NB4 (cell line): ENCODE measurements around the gene MALSU1.

Source experiments
- MYC ChIP-seq: IDR thresholded peaks from 2 replicates; pipeline ENCODE4 v1.6.1; 2011; ENCODE audit warnings: low read depth, low read length
- POLR2A ChIP-seq: IDR thresholded peaks from 2 replicates; pipeline ENCODE4 v1.6.1; 2011; ENCODE audit warnings: mild to moderate bottlenecking; ENCODE audit not compliant: insufficient read length; ENCODE audit errors: extremely low read depth
- TF ChIP-seq, protein P1 (sequence below): IDR thresholded peaks from one replicate; pipeline ENCODE4 v1.5.1; 2012; ENCODE audit warnings: low read depth, low read length

DNA sequence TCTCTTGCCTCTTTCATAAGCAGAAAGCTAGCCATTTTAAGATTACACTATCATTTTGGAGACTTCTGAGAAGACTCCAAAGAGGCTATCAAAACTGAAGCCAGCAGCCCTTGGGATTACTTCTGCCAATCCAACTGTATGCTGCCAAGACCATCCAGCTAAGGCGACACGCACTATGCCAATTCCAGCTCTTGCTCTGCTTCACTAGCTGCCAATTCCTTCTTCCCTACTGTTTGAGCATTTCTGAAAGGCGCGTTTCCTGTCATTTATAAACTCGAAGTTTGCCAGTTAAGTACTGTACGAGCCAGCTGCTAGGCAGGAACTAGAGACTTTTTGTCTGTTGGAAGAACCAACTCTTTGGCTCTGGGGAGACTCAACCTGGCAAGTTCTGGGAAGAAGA lies 36.5 kb downstream of the MALSU1 start:
- TF ChIP-seq, protein P1, sequence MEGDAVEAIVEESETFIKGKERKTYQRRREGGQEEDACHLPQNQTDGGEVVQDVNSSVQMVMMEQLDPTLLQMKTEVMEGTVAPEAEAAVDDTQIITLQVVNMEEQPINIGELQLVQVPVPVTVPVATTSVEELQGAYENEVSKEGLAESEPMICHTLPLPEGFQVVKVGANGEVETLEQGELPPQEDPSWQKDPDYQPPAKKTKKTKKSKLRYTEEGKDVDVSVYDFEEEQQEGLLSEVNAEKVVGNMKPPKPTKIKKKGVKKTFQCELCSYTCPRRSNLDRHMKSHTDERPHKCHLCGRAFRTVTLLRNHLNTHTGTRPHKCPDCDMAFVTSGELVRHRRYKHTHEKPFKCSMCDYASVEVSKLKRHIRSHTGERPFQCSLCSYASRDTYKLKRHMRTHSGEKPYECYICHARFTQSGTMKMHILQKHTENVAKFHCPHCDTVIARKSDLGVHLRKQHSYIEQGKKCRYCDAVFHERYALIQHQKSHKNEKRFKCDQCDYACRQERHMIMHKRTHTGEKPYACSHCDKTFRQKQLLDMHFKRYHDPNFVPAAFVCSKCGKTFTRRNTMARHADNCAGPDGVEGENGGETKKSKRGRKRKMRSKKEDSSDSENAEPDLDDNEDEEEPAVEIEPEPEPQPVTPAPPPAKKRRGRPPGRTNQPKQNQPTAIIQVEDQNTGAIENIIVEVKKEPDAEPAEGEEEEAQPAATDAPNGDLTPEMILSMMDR: no peak
- TF ChIP-seq POLR2A (no peak), MYC (no peak)
